Measurements from ENCODE around the gene CIITA.
"Not testable (repeated sequence)": the region's sequence is repeated elsewhere in the genome, so short reads cannot be mapped to it uniquely, and the experiment has no call there.

Gene CIITA

GRCh38 chr16:10939649-10940234 is 62.7 kb downstream of the CIITA start:
- TF ChIP-seq POLR2AphosphoS5 (IDR thresholded peaks at IDR 0.05; ENCODE audit: low read depth) (no peak), GABPA (IDR thresholded peaks at IDR 0.05; ENCODE audit: low read depth) (no peak), REST (IDR thresholded peaks at IDR 0.05; ENCODE audit: insufficient replicate concordance, low read depth) (no peak), SPI1 (IDR thresholded peaks at IDR 0.05; ENCODE audit: borderline replicate concordance, low read depth) (no peak)
- TF ChIP-seq, protein P1, sequence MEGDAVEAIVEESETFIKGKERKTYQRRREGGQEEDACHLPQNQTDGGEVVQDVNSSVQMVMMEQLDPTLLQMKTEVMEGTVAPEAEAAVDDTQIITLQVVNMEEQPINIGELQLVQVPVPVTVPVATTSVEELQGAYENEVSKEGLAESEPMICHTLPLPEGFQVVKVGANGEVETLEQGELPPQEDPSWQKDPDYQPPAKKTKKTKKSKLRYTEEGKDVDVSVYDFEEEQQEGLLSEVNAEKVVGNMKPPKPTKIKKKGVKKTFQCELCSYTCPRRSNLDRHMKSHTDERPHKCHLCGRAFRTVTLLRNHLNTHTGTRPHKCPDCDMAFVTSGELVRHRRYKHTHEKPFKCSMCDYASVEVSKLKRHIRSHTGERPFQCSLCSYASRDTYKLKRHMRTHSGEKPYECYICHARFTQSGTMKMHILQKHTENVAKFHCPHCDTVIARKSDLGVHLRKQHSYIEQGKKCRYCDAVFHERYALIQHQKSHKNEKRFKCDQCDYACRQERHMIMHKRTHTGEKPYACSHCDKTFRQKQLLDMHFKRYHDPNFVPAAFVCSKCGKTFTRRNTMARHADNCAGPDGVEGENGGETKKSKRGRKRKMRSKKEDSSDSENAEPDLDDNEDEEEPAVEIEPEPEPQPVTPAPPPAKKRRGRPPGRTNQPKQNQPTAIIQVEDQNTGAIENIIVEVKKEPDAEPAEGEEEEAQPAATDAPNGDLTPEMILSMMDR (IDR thresholded peaks at IDR 0.05; ENCODE audit: insufficient read depth, low read length), result no peak
- Histone ChIP-seq H3K4me3 (replicated peaks; ENCODE audit: insufficient read depth, low read length) (no peak overlapping the region; the same call in 1 of the 2 replicates), H3K27me3 (ENCODE audit: insufficient read depth, poor library complexity, severe bottlenecking) (no peaks in the 10 kb centered on the region), H3K27ac (replicated peaks) (no peak overlapping the region)
- DNase-seq (ENCODE audit: low read depth in 1 of 2, low spot score in 1 of 2), result no peak

DNA sequence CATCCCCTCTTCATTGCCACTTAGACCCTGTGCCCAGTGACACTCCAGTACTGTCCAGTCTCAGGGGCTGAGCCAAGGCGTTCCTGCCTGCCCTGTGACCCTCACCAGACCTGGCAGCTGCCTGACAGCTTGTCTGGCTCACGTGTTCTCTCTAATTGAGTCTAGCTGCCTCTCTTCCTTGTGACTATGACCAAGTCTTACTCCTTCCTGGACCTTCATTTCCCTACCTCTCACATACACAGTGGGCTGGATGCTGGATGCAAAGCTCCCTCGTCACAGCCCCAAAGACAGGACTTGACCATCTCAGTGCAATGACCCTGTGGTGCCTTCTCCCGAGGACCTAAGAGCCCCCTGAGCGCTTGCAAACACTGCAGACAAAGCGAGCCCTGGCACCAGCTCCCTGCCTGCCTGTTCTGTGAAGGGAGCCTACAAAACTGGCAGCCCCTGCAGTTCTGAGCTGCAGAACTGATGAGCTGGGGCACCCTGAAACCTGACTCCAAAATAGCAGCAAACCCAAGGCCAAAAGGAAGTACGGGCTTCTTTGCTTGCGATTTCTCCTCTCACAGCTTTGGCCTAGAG is 63.6 kb downstream of the CIITA start:
- no peak overlapping the region for H3K27ac ChIP-seq (replicated peaks)
- no peak for TF ChIP-seq GABPA (IDR thresholded peaks at IDR 0.05; ENCODE audit: low read depth)
- no peak for TF ChIP-seq REST (IDR thresholded peaks at IDR 0.05; ENCODE audit: insufficient replicate concordance, low read depth)
- no peak for TF ChIP-seq POLR2AphosphoS5 (IDR thresholded peaks at IDR 0.05; ENCODE audit: low read depth)
- TF ChIP-seq, protein P1 (IDR thresholded peaks at IDR 0.05; ENCODE audit: insufficient read depth, low read length), result no peak
- no peak for TF ChIP-seq SPI1 (IDR thresholded peaks at IDR 0.05; ENCODE audit: borderline replicate concordance, low read depth)

GRCh38 chr16:10941127-10941933 is 64.3 kb downstream of the CIITA start:
- DNase-seq (ENCODE audit: low read depth in 1 of 2, low spot score in 1 of 2), result no peak
- TF ChIP-seq REST (IDR thresholded peaks at IDR 0.05; ENCODE audit: insufficient replicate concordance, low read depth) (no peak), POLR2AphosphoS5 (IDR thresholded peaks at IDR 0.05; ENCODE audit: low read depth) (no peak), GABPA (IDR thresholded peaks at IDR 0.05; ENCODE audit: low read depth) (no peak), SPI1 (IDR thresholded peaks at IDR 0.05; ENCODE audit: borderline replicate concordance, low read depth) (no peak)
- TF ChIP-seq, protein P1 (IDR thresholded peaks at IDR 0.05; ENCODE audit: insufficient read depth, low read length), result no peak
- Histone ChIP-seq H3K4me3 (replicated peaks; ENCODE audit: insufficient read depth, low read length) (peak overlapping the region; percentile 69), H3K27me3 (ENCODE audit: insufficient read depth, poor library complexity, severe bottlenecking) (no peaks in the 10 kb centered on the region), H3K27ac (replicated peaks) (no peak overlapping the region)

More for the DNA sequence above, 63.6 kb downstream of the CIITA start:
- Histone ChIP-seq H3K4me3 (replicated peaks; ENCODE audit: insufficient read depth, low read length) (peak overlapping the region; percentile 69), H3K27me3 (ENCODE audit: insufficient read depth, poor library complexity, severe bottlenecking) (no peaks in the 10 kb centered on the region)
- DNase-seq (ENCODE audit: low read depth in 1 of 2, low spot score in 1 of 2), result no peak

DNA sequence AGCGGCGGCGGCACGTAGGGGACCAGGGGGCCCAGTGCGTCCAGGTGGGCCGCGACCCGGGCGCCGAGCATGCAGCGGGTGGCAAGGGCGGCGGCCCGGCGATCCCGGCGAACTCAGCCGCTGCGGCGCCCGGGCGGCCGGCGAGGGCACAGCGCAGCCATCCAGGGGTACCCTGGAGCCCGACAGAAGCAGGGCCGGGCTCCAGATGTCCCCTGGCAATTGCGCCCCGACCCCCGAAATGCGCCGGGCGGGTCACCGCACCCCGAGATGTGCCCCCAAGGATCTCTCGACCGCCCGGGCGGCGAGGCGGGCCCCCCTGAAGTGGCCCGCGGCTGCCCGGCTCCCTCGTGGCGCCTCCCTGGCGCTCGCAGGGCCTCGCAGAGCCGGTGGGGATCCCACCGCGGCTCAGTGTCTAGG is 64.9 kb downstream of the CIITA start:
- peak overlapping the region; percentile 40; the same call in 1 of the 2 replicates for H3K27ac ChIP-seq (replicated peaks)
- H3K27me3 ChIP-seq (ENCODE audit: insufficient read depth, poor library complexity, severe bottlenecking); DNase-seq (ENCODE audit: low read depth in 1 of 2, low spot score in 1 of 2): not testable (repeated sequence)
- H3K4me3 ChIP-seq (replicated peaks; ENCODE audit: insufficient read depth, low read length), result peak overlapping the region; percentile 69
